Measurements from ENCODE around the gene C2orf42.

DNA sequence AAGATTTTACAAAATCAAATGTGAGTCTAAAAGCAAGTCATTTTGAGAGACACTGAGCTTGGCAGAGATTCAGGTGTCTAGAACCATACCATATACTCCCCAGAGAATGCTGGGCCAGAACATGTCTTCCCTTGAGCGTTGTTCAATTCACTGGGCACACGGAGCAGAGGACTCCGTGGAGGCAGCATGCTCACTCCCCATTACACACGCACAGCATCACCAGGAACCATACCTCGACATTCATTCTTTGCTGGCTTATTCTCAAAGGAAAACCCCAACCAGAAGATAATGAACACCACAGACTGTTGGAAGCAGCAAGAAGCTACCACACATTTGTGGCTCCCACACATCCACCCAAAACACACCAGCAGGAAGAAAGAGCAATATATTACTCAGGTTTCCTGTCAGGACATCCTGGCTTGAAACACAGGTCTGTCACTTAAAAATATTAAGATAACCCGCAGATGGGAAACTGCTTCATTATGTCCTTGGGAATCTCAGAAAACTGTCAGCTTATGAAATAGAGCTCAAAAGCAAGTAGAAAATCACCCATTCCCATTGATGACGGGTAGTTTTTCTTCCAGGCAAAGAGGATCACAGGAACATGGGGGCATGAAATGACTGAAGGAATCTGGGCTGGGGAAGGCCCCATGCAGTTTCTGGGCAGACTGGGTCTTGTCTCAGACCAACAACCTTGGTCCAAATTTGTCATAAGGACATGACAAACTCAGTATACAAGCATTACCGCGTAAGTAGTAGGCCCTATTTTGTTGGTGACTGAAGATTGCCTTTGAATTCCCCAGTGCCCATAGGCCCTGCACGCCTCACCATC, 57.1 kb downstream of the C2orf42 start:
- TF ChIP-seq, protein P1, sequence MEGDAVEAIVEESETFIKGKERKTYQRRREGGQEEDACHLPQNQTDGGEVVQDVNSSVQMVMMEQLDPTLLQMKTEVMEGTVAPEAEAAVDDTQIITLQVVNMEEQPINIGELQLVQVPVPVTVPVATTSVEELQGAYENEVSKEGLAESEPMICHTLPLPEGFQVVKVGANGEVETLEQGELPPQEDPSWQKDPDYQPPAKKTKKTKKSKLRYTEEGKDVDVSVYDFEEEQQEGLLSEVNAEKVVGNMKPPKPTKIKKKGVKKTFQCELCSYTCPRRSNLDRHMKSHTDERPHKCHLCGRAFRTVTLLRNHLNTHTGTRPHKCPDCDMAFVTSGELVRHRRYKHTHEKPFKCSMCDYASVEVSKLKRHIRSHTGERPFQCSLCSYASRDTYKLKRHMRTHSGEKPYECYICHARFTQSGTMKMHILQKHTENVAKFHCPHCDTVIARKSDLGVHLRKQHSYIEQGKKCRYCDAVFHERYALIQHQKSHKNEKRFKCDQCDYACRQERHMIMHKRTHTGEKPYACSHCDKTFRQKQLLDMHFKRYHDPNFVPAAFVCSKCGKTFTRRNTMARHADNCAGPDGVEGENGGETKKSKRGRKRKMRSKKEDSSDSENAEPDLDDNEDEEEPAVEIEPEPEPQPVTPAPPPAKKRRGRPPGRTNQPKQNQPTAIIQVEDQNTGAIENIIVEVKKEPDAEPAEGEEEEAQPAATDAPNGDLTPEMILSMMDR (IDR thresholded peaks at IDR 0.05; ENCODE audit: low read depth, low read length, poor library complexity, severe bottlenecking), result no peak
- no peak for TF ChIP-seq EZH2phosphoT487 (IDR thresholded peaks at IDR 0.05; ENCODE audit: borderline replicate concordance, low read length)

Measured in DOHH2 (cell line).